Measurements from ENCODE around the gene SH3PXD2A.

Gene SH3PXD2A

DNA sequence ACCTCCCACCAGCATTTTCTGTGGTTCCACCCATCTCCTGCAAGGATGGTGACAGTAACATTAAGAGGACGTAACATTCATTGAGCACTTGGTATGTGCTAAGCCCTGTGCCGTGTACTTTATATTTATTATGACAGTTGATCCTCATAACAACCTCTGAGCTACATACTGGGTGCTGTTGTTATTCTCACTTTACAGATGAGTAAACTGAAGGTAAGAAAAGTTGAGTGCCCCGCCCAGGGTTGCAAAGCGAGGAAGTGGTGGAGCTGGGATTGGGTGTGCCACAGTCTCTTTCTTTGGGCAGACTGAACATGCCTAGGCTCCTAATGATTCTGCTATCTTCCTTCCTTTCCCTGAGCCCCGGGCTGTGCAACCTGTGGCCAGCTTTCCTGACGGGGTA, 107.4 kb downstream of the SH3PXD2A start:
- H3K36me3 ChIP-seq (ENCODE audit: control insufficient read depth, insufficient read depth, low read length, severe bottlenecking) = no peaks in the 10 kb centered on the region
- H3K4me3 ChIP-seq (ENCODE audit: low read length) = no peak overlapping the region
- no peaks in the 10 kb centered on the region for H3K4me1 ChIP-seq (ENCODE audit: control insufficient read depth, insufficient read depth, low read length)
- DNase-seq (ENCODE audit: low read depth) = no peak
- H3K27me3 ChIP-seq (replicated peaks; ENCODE audit: control insufficient read depth, insufficient read depth, low read length) = no peaks in the 10 kb centered on the region
- H3K9me3 ChIP-seq (ENCODE audit: control insufficient read depth, low read length) = peaks cover 6% of the 10 kb centered on the region
- no peak overlapping the region for H3K9ac ChIP-seq (ENCODE audit: low read length)

DNA sequence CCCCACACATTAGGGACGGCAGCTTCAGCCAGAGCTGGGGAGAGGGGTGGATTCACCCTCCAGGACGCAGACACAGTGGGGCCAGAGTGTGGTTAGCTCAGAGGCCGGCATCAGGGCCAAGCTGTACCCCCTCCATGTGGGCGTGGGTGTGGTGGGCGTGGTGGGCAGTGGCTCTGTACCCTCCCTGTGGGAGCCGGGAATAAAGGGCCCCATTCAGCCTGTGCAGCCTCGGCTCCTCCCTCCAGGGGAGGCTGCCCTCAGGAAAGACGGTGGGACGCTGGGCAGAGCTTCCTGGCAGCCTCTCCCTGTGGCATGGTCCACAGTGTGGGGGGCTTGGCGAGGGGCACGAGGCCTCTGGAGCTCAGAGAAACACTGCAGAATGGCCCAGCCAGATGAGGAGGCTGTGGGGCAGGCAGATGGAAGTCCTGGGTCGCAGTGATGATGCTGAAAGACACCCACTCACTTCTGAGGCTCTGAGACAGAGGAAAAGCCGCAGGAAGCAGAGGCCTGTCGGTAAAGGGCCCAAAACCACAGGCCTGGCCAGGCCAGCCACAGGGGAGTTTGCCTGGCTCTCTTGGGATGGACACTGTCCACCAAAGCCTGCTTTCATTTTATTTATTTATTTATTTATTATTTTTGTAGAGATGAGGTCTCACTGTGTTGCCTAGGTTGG, 108.0 kb downstream of the SH3PXD2A start:
- DNase-seq (ENCODE audit: low read depth) = no peak
- H3K4me1 ChIP-seq (ENCODE audit: control insufficient read depth, insufficient read depth, low read length) = no peaks in the 10 kb centered on the region
- H3K36me3 ChIP-seq (ENCODE audit: control insufficient read depth, insufficient read depth, low read length, severe bottlenecking) = no peaks in the 10 kb centered on the region
- H3K9ac ChIP-seq (ENCODE audit: low read length) = no peak overlapping the region
- H3K4me3 ChIP-seq (ENCODE audit: low read length) = no peak overlapping the region
- H3K9me3 ChIP-seq (ENCODE audit: control insufficient read depth, low read length) = peaks cover under 1% of the 10 kb centered on the region
- H3K27me3 ChIP-seq (replicated peaks; ENCODE audit: control insufficient read depth, insufficient read depth, low read length) = no peaks in the 10 kb centered on the region

DNA sequence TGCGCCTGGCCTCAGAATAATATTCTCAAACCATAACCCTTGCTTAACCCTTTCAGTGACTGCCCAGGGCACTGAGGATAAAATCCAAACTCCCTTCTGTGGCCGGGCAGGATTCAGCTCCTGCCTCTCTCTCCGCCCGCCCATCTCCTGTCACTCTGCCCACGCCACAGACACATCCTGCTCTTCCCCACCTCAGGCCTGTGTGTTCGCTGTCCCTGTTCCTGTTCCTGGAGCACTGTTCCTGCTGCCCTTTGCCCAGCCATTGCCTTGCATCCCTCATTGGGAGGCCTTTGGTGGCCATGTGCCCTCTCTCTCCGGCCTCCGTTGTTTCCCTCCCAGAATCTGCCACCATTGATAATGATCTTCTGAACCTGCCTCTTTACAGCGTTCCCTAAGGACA, 108.8 kb downstream of the SH3PXD2A start:
- no peaks in the 10 kb centered on the region for H3K4me1 ChIP-seq (ENCODE audit: control insufficient read depth, insufficient read depth, low read length)
- H3K9me3 ChIP-seq (ENCODE audit: control insufficient read depth, low read length) = no peaks in the 10 kb centered on the region
- no peak overlapping the region for H3K4me3 ChIP-seq (ENCODE audit: low read length)
- H3K9ac ChIP-seq (ENCODE audit: low read length) = no peak overlapping the region
- DNase-seq (ENCODE audit: low read depth) = no peak
- H3K27me3 ChIP-seq (replicated peaks; ENCODE audit: control insufficient read depth, insufficient read depth, low read length) = no peaks in the 10 kb centered on the region
- H3K36me3 ChIP-seq (ENCODE audit: control insufficient read depth, insufficient read depth, low read length, severe bottlenecking) = no peaks in the 10 kb centered on the region

DNA sequence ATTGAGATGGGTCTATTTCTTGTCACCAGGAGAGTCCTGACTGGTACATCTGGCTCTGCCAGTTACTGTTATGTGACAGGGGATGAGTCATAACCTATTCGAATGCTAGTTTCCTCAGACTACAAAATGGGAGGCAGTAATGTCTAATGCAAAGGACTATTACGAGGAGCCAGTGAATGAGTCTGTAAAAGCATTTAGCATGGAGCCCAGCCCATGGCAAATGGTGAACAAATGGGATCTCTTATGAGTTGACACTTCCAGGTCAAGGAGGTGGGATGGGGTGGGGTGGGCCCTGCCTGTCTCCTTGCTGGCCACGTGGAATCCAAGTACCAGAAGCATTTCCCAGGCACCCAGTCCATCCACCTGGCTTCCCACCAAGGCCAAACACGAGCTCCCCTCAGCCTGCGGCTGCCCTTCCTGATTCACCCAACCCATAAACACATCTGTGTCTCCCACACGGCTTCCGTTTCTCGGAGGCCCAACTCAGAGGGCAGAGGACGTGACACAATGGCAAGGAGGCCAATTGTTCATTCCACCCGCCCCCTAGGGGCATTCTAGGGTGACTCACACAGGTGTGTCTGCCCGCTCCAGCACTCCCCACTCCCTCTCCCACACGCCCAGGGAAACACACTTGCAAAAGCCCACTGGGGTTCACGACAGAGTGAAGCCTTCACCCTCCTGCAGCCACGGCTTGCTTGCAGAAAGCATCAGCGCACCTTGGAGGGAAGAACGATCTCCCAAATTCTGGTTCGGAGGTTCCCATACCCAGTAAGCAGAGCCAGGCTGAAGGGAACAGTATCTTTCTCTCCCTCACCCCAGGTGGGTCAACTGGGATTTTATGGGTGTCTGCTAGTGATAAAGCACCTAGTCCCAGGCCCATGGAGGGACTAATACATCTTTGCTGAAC, 109.8 kb downstream of the SH3PXD2A start:
- no peaks in the 10 kb centered on the region for H3K36me3 ChIP-seq (ENCODE audit: control insufficient read depth, insufficient read depth, low read length, severe bottlenecking)
- no peaks in the 10 kb centered on the region for H3K27me3 ChIP-seq (replicated peaks; ENCODE audit: control insufficient read depth, insufficient read depth, low read length)
- no peak for DNase-seq (ENCODE audit: low read depth)
- no peak overlapping the region for H3K9ac ChIP-seq (ENCODE audit: low read length)
- H3K9me3 ChIP-seq (ENCODE audit: control insufficient read depth, low read length) = no peaks in the 10 kb centered on the region
- no peaks in the 10 kb centered on the region for H3K4me1 ChIP-seq (ENCODE audit: control insufficient read depth, insufficient read depth, low read length)
- no peak overlapping the region for H3K4me3 ChIP-seq (ENCODE audit: low read length)

DNA sequence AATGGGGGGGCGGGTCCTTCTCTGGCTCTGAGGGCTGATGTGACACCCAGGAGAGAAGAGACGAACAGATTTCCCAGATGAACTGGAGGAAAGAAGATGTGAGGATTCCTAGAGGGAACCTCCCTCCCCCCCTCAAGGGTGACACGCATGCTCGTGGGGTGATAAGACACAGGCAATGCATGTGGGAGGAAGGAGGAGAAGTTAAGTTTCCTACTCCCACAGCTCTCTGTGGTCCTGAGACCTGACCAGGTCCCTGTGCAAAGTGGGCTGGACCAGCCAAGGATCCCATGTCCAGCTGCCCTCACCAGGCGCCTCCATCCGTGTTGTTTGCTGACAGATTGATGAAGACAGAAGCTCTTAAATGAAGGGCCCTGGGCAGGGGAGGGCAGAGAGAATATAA, 112.6 kb downstream of the SH3PXD2A start:
- Histone ChIP-seq H3K4me3 (ENCODE audit: low read length) (no peak overlapping the region), H3K9ac (ENCODE audit: low read length) (no peak overlapping the region), H3K9me3 (ENCODE audit: control insufficient read depth, low read length) (no peaks in the 10 kb centered on the region), H3K4me1 (ENCODE audit: control insufficient read depth, insufficient read depth, low read length) (peaks cover 17% of the 10 kb centered on the region), H3K36me3 (ENCODE audit: control insufficient read depth, insufficient read depth, low read length, severe bottlenecking) (no peaks in the 10 kb centered on the region), H3K27me3 (replicated peaks; ENCODE audit: control insufficient read depth, insufficient read depth, low read length) (no peaks in the 10 kb centered on the region)
- no peak for DNase-seq (ENCODE audit: low read depth)

DNA sequence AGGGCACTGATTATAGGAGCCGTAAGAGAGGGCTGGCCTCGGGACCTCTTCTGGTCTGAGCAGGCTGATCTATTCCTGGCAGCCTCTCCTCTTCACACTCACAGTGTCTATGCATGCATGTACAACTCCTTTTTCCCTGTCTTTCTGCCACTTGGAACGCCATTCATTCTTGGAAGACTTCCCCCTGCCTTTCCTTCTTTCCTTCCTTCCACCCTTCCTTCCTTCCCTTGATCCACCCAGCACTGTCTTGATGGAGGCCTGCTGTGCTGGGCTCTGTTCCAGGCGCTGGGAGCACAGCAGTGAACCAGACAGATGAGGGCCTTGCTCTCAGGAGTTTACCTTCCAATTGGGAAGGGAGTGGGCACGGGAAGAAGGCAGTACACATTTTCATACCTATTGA, 114.8 kb downstream of the SH3PXD2A start:
- H3K4me3 ChIP-seq (ENCODE audit: low read length) = no peak overlapping the region
- H3K9me3 ChIP-seq (ENCODE audit: control insufficient read depth, low read length) = no peaks in the 10 kb centered on the region
- no peaks in the 10 kb centered on the region for H3K27me3 ChIP-seq (replicated peaks; ENCODE audit: control insufficient read depth, insufficient read depth, low read length)
- no peaks in the 10 kb centered on the region for H3K36me3 ChIP-seq (ENCODE audit: control insufficient read depth, insufficient read depth, low read length, severe bottlenecking)
- no peak overlapping the region for H3K9ac ChIP-seq (ENCODE audit: low read length)
- DNase-seq (ENCODE audit: low read depth) = no peak
- H3K4me1 ChIP-seq (ENCODE audit: control insufficient read depth, insufficient read depth, low read length) = peaks cover 17% of the 10 kb centered on the region

DNA sequence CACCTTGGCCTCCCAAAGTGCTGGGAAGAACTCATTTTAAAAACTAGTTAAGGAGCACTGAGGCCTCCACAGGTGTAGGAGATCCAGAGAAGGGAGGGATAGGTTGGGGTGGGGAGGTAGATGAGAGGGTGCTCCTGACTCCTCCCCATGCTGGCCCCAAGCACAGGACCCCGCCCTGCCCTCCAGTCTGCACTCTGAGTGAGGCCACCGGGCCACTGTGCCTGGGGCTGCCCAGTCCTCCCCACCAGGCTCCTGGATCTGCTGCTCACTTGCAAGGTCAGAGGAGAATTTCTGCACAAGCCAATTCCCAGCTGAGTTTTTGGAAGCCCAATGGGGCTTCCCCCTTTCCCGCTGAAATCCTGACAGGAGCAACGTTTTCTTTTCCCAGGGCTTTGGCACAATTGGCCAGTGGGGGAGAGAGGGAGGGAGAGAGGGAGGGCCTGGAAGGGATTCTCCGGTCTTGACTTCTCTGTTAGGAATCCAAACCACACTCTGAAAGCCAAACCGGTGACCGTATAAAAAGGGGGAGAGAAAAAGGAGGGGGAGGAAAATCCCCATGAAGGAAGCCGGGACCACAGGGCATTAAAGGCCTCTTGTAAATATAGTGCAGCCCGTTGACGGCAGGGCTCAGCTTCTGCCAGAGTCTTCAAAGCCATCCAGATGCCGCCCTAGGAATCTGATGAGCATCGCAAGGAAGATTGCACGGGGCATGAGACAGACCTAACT, 116.2 kb downstream of the SH3PXD2A start:
- H3K4me1 ChIP-seq (ENCODE audit: control insufficient read depth, insufficient read depth, low read length) = peaks cover 17% of the 10 kb centered on the region
- DNase-seq (ENCODE audit: low read depth) = peak; percentile 85
- H3K27me3 ChIP-seq (replicated peaks; ENCODE audit: control insufficient read depth, insufficient read depth, low read length) = no peaks in the 10 kb centered on the region
- no peaks in the 10 kb centered on the region for H3K36me3 ChIP-seq (ENCODE audit: control insufficient read depth, insufficient read depth, low read length, severe bottlenecking)
- peak overlapping the region; percentile 55 for H3K4me3 ChIP-seq (ENCODE audit: low read length)
- H3K9ac ChIP-seq (ENCODE audit: low read length) = peak overlapping the region; percentile 13
- no peaks in the 10 kb centered on the region for H3K9me3 ChIP-seq (ENCODE audit: control insufficient read depth, low read length)

DNA sequence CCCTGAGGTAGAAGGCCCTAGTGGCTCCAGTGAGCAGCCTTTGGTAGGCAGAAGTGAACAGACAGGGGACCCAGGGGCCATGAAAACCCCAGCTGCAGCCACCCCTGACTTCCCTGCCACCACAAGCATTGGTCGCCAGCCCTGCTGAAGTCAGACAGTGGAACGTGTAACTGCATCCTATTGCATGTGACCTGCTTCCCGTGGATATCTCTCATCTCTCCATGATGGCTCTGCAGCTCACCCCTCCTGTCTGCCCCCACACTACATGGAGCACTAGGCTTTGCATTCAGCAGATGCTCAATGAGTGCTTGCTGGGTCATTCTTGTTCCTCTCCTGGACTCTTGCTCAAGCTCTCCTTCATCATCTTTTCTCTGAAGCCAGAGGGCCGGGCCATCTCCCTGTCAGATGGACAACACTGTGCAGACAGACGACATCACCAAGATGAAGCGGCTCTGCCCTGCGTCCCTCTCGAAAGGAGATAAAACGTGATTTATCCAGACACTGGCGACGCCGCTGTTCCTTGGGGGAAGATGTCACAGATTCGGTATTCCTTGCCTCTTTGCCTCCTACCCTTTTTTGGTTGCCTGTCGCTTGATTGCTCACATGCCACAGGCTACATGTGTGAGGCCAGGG, 117.5 kb downstream of the SH3PXD2A start:
- Histone ChIP-seq H3K27me3 (replicated peaks; ENCODE audit: control insufficient read depth, insufficient read depth, low read length) (no peaks in the 10 kb centered on the region), H3K36me3 (ENCODE audit: control insufficient read depth, insufficient read depth, low read length, severe bottlenecking) (no peaks in the 10 kb centered on the region), H3K9me3 (ENCODE audit: control insufficient read depth, low read length) (no peaks in the 10 kb centered on the region), H3K9ac (ENCODE audit: low read length) (no peak overlapping the region), H3K4me3 (ENCODE audit: low read length) (no peak overlapping the region), H3K4me1 (ENCODE audit: control insufficient read depth, insufficient read depth, low read length) (peaks cover 17% of the 10 kb centered on the region)
- no peak for DNase-seq (ENCODE audit: low read depth)

DNA sequence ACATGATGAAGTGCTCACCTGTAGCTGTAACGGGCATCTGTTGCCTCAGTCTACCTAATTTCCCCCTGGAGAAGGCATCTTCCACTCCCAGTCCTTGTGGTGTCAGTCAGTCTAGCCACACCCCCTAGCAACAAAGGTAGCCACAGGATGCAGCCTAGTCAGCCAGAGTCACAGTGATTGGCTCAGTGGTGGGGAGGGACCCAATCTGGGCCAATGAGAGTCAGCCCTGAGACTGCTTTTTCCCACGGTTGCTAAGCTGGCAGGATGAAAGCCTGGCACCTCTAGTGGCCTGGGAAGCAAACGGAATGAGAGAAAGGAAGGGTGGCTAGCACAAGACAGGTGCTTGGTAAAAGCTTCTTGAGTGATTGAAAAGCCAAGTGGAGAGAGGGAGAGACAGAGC, 118.6 kb downstream of the SH3PXD2A start:
- Histone ChIP-seq H3K27me3 (replicated peaks; ENCODE audit: control insufficient read depth, insufficient read depth, low read length) (no peaks in the 10 kb centered on the region), H3K9me3 (ENCODE audit: control insufficient read depth, low read length) (no peaks in the 10 kb centered on the region), H3K4me3 (ENCODE audit: low read length) (no peak overlapping the region), H3K36me3 (ENCODE audit: control insufficient read depth, insufficient read depth, low read length, severe bottlenecking) (no peaks in the 10 kb centered on the region), H3K9ac (ENCODE audit: low read length) (no peak overlapping the region), H3K4me1 (ENCODE audit: control insufficient read depth, insufficient read depth, low read length) (peaks cover 17% of the 10 kb centered on the region)
- DNase-seq (ENCODE audit: low read depth) = no peak

DNA sequence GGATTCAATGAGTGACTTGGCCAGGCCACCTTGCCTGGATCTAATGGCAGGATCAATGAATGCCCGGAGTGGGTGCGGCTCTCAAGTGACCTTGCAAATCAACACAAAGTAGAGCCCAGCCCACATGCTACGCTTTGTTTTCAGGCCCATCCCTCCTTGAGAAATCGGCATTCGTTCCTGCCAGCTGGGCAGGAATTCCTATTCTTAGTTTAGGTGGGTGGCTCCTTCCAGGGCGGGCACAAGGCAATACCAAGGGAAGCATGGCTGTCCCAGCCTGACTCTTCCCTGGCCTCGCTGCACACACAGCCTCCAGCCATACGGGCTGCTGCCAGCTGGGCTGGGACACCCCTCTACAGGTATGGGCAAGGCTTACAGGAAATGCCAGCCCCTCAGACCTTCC, 119.3 kb downstream of the SH3PXD2A start:
- Histone ChIP-seq H3K4me3 (ENCODE audit: low read length) (no peak overlapping the region), H3K9me3 (ENCODE audit: control insufficient read depth, low read length) (no peaks in the 10 kb centered on the region), H3K36me3 (ENCODE audit: control insufficient read depth, insufficient read depth, low read length, severe bottlenecking) (no peaks in the 10 kb centered on the region), H3K9ac (ENCODE audit: low read length) (no peak overlapping the region), H3K27me3 (replicated peaks; ENCODE audit: control insufficient read depth, insufficient read depth, low read length) (no peaks in the 10 kb centered on the region), H3K4me1 (ENCODE audit: control insufficient read depth, insufficient read depth, low read length) (peaks cover 17% of the 10 kb centered on the region)
- DNase-seq (ENCODE audit: low read depth) = no peak

DNA sequence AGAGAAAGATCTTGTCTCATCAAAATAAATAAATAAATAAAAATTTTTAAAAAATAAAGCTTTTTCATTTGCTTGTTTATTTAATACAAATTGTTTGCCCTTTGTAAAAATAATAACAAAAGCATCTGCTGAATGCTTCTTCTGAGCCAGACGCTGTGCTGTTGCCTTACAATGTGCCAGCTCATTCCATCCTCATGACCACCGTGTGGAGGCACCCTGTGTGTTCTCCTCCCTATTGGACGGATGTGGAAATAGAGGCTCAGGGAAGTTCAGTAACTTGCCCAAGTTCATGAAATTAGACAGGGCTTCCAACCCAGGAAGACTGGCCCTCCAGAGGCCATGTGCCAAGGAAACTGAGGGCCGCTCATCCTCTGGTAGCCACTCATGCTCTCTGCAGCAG, 120.6 kb downstream of the SH3PXD2A start:
- Histone ChIP-seq H3K27me3 (replicated peaks; ENCODE audit: control insufficient read depth, insufficient read depth, low read length) (no peaks in the 10 kb centered on the region), H3K9ac (ENCODE audit: low read length) (no peak overlapping the region), H3K36me3 (ENCODE audit: control insufficient read depth, insufficient read depth, low read length, severe bottlenecking) (no peaks in the 10 kb centered on the region), H3K9me3 (ENCODE audit: control insufficient read depth, low read length) (no peaks in the 10 kb centered on the region), H3K4me3 (ENCODE audit: low read length) (no peak overlapping the region), H3K4me1 (ENCODE audit: control insufficient read depth, insufficient read depth, low read length) (peaks cover 15% of the 10 kb centered on the region)
- no peak for DNase-seq (ENCODE audit: low read depth)
